Vagina (tissue), 2 donors: ENCODE measurements around the gene CDC42EP2. TPM values are rescaled to one million over a fixed set of nuclear protein-coding genes. Genes with fewer than 3 reads are reported as not detected.

Experiments
- DNase-seq, 2 donors: peaks; one replicate each; pipeline ENCODE4 v3.0.0-alpha.2; 2017; ENCODE audit errors: extremely low spot score in 2 of 2
- H3K27ac ChIP-seq: fragments of 200-600 bp; sonication (generic); one replicate; pipeline ENCODE4 v1.5.1; 2019
- H3K27me3 ChIP-seq: fragments of 200-600 bp; sonication (generic); one replicate; pipeline ENCODE4 v1.5.1; 2019
- H3K36me3 ChIP-seq, 2 donors: fragments of 200-600 bp; sonication (generic); one replicate each; pipeline ENCODE4 v1.5.1; 2017 to 2019
- H3K4me1 ChIP-seq: fragments of 200-600 bp; sonication (generic); one replicate; pipeline ENCODE4 v1.5.1; 2019
- H3K4me3 ChIP-seq, 2 donors: fragments of 200-600 bp; sonication (generic); 1 replicate in 1 of 2; 2 replicates in 1 of 2; pipeline ENCODE4 v1.5.1; 2016 to 2019
- H3K9me3 ChIP-seq: fragments of 200-600 bp; sonication (generic); one replicate; pipeline ENCODE4 v1.5.1; 2019
- CTCF ChIP-seq, 3 experiments: fragments of 450-650 bp in 2 of 3; fragments of 200-600 bp in 1 of 3; sonication (generic) in 1 of 3; IDR thresholded peaks; one replicate each; pipeline ENCODE4 v1.5.1; 2017 to 2019; ENCODE audit warnings: antibody characterized with exemption in 3 of 3, mild to moderate bottlenecking in 2 of 3, moderate library complexity in 2 of 3
- POLR2A ChIP-seq, 2 donors: fragments of 450-650 bp; IDR thresholded peaks; one replicate each; pipeline ENCODE4 v1.6.1; 2017; ENCODE audit warnings: antibody characterized with exemption in 2 of 2, mild to moderate bottlenecking in 2 of 2, moderate library complexity in 2 of 2
- POLR2AphosphoS5 ChIP-seq, 2 donors: sonication (generic); formaldehyde crosslinking; IDR thresholded peaks; one replicate each; pipeline ENCODE4 v1.9.0; 2017; ENCODE audit warnings: antibody characterized with exemption in 2 of 2, mild to moderate bottlenecking in 2 of 2, low read depth in 1 of 2; ENCODE audit not compliant: insufficient read depth in 1 of 2
- intact Hi-C: fragments of 100-400 bp; cut with DNase I; formaldehyde crosslinking; loops from one replicate; pipeline ENCODE4 v1.15.1; 2023
- total RNA-seq: library from RNA; depleted of rRNA; stranded (reverse); fragments of >200 nt; gene quantifications from one replicate; pipeline ENCODE4 v1.2.3, GENCODE V29; 2016

Gene CDC42EP2
- total RNA-seq, 1 donor from 2014 or later: 27.7 TPM

GRCh38 chr11:65355013-65355775, 40.5 kb downstream of the CDC42EP2 start:
- peak overlapping the region; percentile 71 to 72 for H3K4me3 ChIP-seq
- H3K27me3 ChIP-seq: no peaks in the 10 kb centered on the region
- peaks cover 0 to 26% of the 10 kb centered on the region in 2 donors for H3K36me3 ChIP-seq
- H3K9me3 ChIP-seq: no peaks in the 10 kb centered on the region
- no peak for TF ChIP-seq POLR2AphosphoS5 (IDR thresholded peaks at IDR 0.05; ENCODE audit: insufficient read depth in 1 of 2, low read depth in 1 of 2)
- TF ChIP-seq POLR2A (IDR thresholded peaks at IDR 0.05): no peak
- no peak for TF ChIP-seq CTCF (IDR thresholded peaks at IDR 0.05)
- peak overlapping the region; percentile 68 for H3K27ac ChIP-seq
- DNase-seq: no peak
- H3K4me1 ChIP-seq: peaks cover 26% of the 10 kb centered on the region
- intact Hi-C loops: loop anchor here (2.0 kb wide), 1 partner anchor 24 kb away; no protein-coding TSS in a partner anchor

GRCh38 chr11:65355776-65356393, 41.2 kb downstream of the CDC42EP2 start:
- H3K4me3 ChIP-seq: peak overlapping the region; percentile 71 to 72
- DNase-seq: no peak
- peaks cover 26% of the 10 kb centered on the region for H3K4me1 ChIP-seq
- peaks cover 0 to 19% of the 10 kb centered on the region in 2 donors for H3K36me3 ChIP-seq
- no peaks in the 10 kb centered on the region for H3K27me3 ChIP-seq
- intact Hi-C loops: loop anchor here (2.0 kb wide), 1 partner anchor 23 kb away; no protein-coding TSS in a partner anchor
- TF ChIP-seq POLR2A (IDR thresholded peaks at IDR 0.05) (no peak), POLR2AphosphoS5 (IDR thresholded peaks at IDR 0.05; ENCODE audit: insufficient read depth in 1 of 2, low read depth in 1 of 2) (no peak), CTCF (IDR thresholded peaks at IDR 0.05) (no peak)
- no peaks in the 10 kb centered on the region for H3K9me3 ChIP-seq
- no peak overlapping the region for H3K27ac ChIP-seq

GRCh38 chr11:65356394-65356972, 41.8 kb downstream of the CDC42EP2 start:
- peaks cover 26% of the 10 kb centered on the region for H3K4me1 ChIP-seq
- TF ChIP-seq POLR2AphosphoS5 (IDR thresholded peaks at IDR 0.05; ENCODE audit: insufficient read depth in 1 of 2, low read depth in 1 of 2) (no peak), CTCF (IDR thresholded peaks at IDR 0.05) (no peak), POLR2A (IDR thresholded peaks at IDR 0.05) (no peak)
- no peaks in the 10 kb centered on the region for H3K27me3 ChIP-seq
- intact Hi-C loops: no loop called here
- no peak overlapping the region for H3K4me3 ChIP-seq
- H3K36me3 ChIP-seq: peaks cover 0 to 13% of the 10 kb centered on the region in 2 donors
- no peaks in the 10 kb centered on the region for H3K9me3 ChIP-seq
- H3K27ac ChIP-seq: no peak overlapping the region
- no peak for DNase-seq

- intact Hi-C loops: no loop called here
- TF ChIP-seq POLR2AphosphoS5 (IDR thresholded peaks at IDR 0.05; ENCODE audit: insufficient read depth in 1 of 2, low read depth in 1 of 2) (no peak), POLR2A (IDR thresholded peaks at IDR 0.05) (no peak), CTCF (IDR thresholded peaks at IDR 0.05) (no peak)
Observed at GRCh38 chr11:65357856-65358356, 43.2 kb downstream of the CDC42EP2 start.

More at GRCh38 chr11:65357856-65358356, 43.2 kb downstream of the CDC42EP2 start:
- DNase-seq: no peak
- Histone ChIP-seq H3K9me3 (no peaks in the 10 kb centered on the region), H3K27me3 (no peaks in the 10 kb centered on the region), H3K4me3 (no peak overlapping the region), H3K36me3 (no peaks in the 10 kb centered on the region), H3K27ac (no peak overlapping the region), H3K4me1 (peaks cover 26% of the 10 kb centered on the region)
